ENCODE data around the gene IMMP2L.

DNA sequence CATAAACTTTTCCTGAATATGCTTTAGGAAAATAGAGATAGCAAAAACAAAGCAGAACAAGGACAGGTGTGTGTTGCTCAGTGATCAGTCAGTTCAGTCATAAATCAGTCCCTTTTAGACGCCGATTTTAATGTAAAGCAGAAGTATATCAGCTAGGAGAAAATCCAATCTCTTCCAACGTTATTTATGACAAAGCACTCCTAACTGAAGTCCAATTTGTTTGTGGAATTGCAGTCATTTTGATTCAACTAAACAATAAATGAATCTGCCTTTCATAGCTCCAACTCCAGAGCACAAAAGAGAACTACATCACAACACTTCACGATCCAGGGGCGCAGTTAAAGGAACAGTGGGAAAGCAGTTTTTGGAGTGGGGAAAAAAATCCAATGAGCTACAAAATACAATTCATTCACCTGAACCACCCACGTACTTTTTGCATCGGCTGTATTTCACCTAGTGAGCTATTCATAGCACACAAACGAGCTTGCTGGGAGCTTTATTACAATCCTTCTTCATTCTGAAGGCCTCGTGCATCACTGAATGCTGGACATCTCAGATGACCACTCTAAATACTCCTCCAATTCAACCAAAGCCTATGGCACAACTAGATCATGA, 320.0 kb downstream of the IMMP2L start:
- TF ChIP-seq, protein P1, sequence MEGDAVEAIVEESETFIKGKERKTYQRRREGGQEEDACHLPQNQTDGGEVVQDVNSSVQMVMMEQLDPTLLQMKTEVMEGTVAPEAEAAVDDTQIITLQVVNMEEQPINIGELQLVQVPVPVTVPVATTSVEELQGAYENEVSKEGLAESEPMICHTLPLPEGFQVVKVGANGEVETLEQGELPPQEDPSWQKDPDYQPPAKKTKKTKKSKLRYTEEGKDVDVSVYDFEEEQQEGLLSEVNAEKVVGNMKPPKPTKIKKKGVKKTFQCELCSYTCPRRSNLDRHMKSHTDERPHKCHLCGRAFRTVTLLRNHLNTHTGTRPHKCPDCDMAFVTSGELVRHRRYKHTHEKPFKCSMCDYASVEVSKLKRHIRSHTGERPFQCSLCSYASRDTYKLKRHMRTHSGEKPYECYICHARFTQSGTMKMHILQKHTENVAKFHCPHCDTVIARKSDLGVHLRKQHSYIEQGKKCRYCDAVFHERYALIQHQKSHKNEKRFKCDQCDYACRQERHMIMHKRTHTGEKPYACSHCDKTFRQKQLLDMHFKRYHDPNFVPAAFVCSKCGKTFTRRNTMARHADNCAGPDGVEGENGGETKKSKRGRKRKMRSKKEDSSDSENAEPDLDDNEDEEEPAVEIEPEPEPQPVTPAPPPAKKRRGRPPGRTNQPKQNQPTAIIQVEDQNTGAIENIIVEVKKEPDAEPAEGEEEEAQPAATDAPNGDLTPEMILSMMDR (optimal IDR thresholded peaks at IDR 0.05 in 1 of 3, IDR thresholded peaks at IDR 0.05 in 1 of 3, conservative IDR thresholded peaks at IDR 0.05 in 1 of 3; ENCODE audit: extremely low read depth in 1 of 3, insufficient read depth in 2 of 3, low read length in 3 of 3) = no peak
- no peak for TF ChIP-seq EZH2 (IDR thresholded peaks at IDR 0.05; ENCODE audit: low read length)

All from keratinocyte (primary cell).